Measurements from ENCODE around the gene AP5S1. TPM values are rescaled to one million over a fixed set of nuclear protein-coding genes. Genes with fewer than 3 reads are reported as not detected.
A peak's percentile ranks its signal among the peaks of the same experiment; 100 is the strongest.

AP5S1 gene
- polyA plus RNA-seq, 3 donors, result 6.6 to 10.8 (median 8.6) TPM

GRCh38 chr20:3775457-3776108 is 44.8 kb upstream of the AP5S1 start:
- 71% methylated on average over 1 of the region's 4 CpGs for WGBS (ENCODE audit: insufficient coverage)
- Histone ChIP-seq H3K79me2 (ENCODE audit: insufficient read depth, low read length) (no peaks in the 10 kb centered on the region), H3K27me3 (ENCODE audit: control insufficient read depth in 2 of 2, insufficient read depth in 2 of 2, low read length in 2 of 2) (peaks cover 17 to 23% of the 10 kb centered on the region in 2 donors), H3K27ac (ENCODE audit: low read depth in 1 of 2, low read length in 2 of 2) (no peak overlapping the region), H3K9ac (ENCODE audit: insufficient read depth, low read length, poor library complexity, severe bottlenecking) (no peak overlapping the region), H3K9me3 (replicated peaks in 1 of 2; ENCODE audit: control insufficient read depth in 1 of 2, insufficient read depth in 1 of 2, low read length in 2 of 2) (peaks cover 10 to 14% of the 10 kb centered on the region in 2 donors), H3K4me2 (replicated peaks; ENCODE audit: extremely low read depth, low read length, poor library complexity, severe bottlenecking) (no peak overlapping the region), H4K20me1 (ENCODE audit: insufficient read depth, low read length) (no peaks in the 10 kb centered on the region), H2AFZ (ENCODE audit: insufficient read depth, low read depth, low read length, poor library complexity, severe bottlenecking) (no peak overlapping the region), H3K4me1 (ENCODE audit: control insufficient read depth in 1 of 2, insufficient read depth in 2 of 2, low read length in 2 of 2) (peaks cover 19 to 21% of the 10 kb centered on the region in 2 donors), H3K36me3 (replicated peaks in 1 of 2; ENCODE audit: control insufficient read depth in 1 of 2, insufficient read depth in 2 of 2, low read length in 2 of 2) (no peaks in the 10 kb centered on the region), H3K4me3 (replicated peaks in 1 of 3; ENCODE audit: low read depth in 2 of 3, low read length in 3 of 3) (no peak overlapping the region)
- no peak overlapping the region for H3K4me3 Mint-ChIP-seq
- TF ChIP-seq CTCF (IDR thresholded peaks at IDR 0.05), result no peak
- peaks cover 33% of the 10 kb centered on the region for H3K4me1 Mint-ChIP-seq
- peaks cover 0 to 19% (median 8%) of the 10 kb centered on the region in 7 donors for H3K9me3 Mint-ChIP-seq
- peaks cover 26 to 34% (median 28%) of the 10 kb centered on the region in 3 donors for H3K27me3 Mint-ChIP-seq (ENCODE audit: low read depth in 3 of 3)
- H3K36me3 Mint-ChIP-seq, result peaks cover 3% of the 10 kb centered on the region in 2 donors
- no peak overlapping the region for H3K27ac Mint-ChIP-seq
- intact Hi-C loops (cut with micrococcal nuclease), result no loop called here
- peak in 1 of 3 donors; percentile 18 for DNase-seq

GRCh38 chr20:3777381-3777715 is 43.0 kb upstream of the AP5S1 start:
- Mint-ChIP-seq H3K27ac (peak overlapping the region in 2 of 7 donors; percentile 15 to 66), H3K27me3 (ENCODE audit: low read depth in 3 of 3) (peaks cover 27 to 37% (median 28%) of the 10 kb centered on the region in 3 donors)

More at GRCh38 chr20:3777381-3777715, 43.0 kb upstream of the AP5S1 start:
- peaks cover 10 to 11% of the 10 kb centered on the region in 2 donors for H3K9me3 ChIP-seq (replicated peaks in 1 of 2; ENCODE audit: control insufficient read depth in 1 of 2, insufficient read depth in 1 of 2, low read length in 2 of 2)
- peak overlapping the region; percentile 40 to 78 (median 46) for H3K4me3 ChIP-seq (replicated peaks in 1 of 3; ENCODE audit: low read depth in 2 of 3, low read length in 3 of 3)
- H3K79me2 ChIP-seq (ENCODE audit: insufficient read depth, low read length), result no peaks in the 10 kb centered on the region
- intact Hi-C loops (cut with micrococcal nuclease), result no loop called here
- H3K27ac ChIP-seq (ENCODE audit: low read depth in 1 of 2, low read length in 2 of 2), result no peak overlapping the region
- H2AFZ ChIP-seq (ENCODE audit: insufficient read depth, low read depth, low read length, poor library complexity, severe bottlenecking), result peak overlapping the region; percentile 91
- H3K4me1 Mint-ChIP-seq, result peaks cover 45% of the 10 kb centered on the region
- no peaks in the 10 kb centered on the region for H3K36me3 ChIP-seq (replicated peaks in 1 of 2; ENCODE audit: control insufficient read depth in 1 of 2, insufficient read depth in 2 of 2, low read length in 2 of 2)
- H3K27me3 ChIP-seq (ENCODE audit: control insufficient read depth in 2 of 2, insufficient read depth in 2 of 2, low read length in 2 of 2), result peaks cover 17 to 23% of the 10 kb centered on the region in 2 donors
- H3K9ac ChIP-seq (ENCODE audit: insufficient read depth, low read length, poor library complexity, severe bottlenecking), result peak overlapping the region; percentile 43
- WGBS (ENCODE audit: insufficient coverage), result 2% methylated on average over 14 of the region's 16 CpGs
- peaks cover 31% of the 10 kb centered on the region in 2 donors for H3K4me1 ChIP-seq (ENCODE audit: control insufficient read depth in 1 of 2, insufficient read depth in 2 of 2, low read length in 2 of 2)
- H3K4me3 Mint-ChIP-seq, result peak overlapping the region; percentile 89 to 97
- no peak for DNase-seq
- H3K36me3 Mint-ChIP-seq, result peaks cover 3% of the 10 kb centered on the region in 2 donors
- peaks cover 0 to 13% (median 5%) of the 10 kb centered on the region in 7 donors for H3K9me3 Mint-ChIP-seq
- peaks cover 17% of the 10 kb centered on the region for H4K20me1 ChIP-seq (ENCODE audit: insufficient read depth, low read length)
- TF ChIP-seq CTCF (IDR thresholded peaks at IDR 0.05), result no peak
- peak overlapping the region; percentile 95 for H3K4me2 ChIP-seq (replicated peaks; ENCODE audit: extremely low read depth, low read length, poor library complexity, severe bottlenecking)

Data from CD14-positive monocyte (primary cell).